Ovary (tissue), 3 donors: ENCODE results near the gene RHCE.
"Not testable (repeated sequence)": the region's sequence is repeated elsewhere in the genome, so short reads cannot be mapped to it uniquely, and the experiment has no call there.

Experiments
- CTCF ChIP-seq, 3 donors: fragments of 450-650 bp in 2 of 3; fragments of 200-600 bp in 1 of 3; IDR thresholded peaks; one replicate each; pipeline versions ENCODE4 v1.5.1 to v1.8.0; 2016 to 2022; ENCODE audit warnings: antibody characterized with exemption in 3 of 3, mild to moderate bottlenecking in 1 of 3
- POLR2A ChIP-seq: fragments of 450-650 bp; IDR thresholded peaks from one replicate; pipeline ENCODE4 v1.6.1; 2017; ENCODE audit warnings: antibody characterized with exemption, mild to moderate bottlenecking, moderate library complexity
- donor health status: DM: no; HTN: no; CAD: no.

- not testable (repeated sequence) for TF ChIP-seq CTCF (IDR thresholded peaks at IDR 0.05); POLR2A
These were observed 10.8 kb downstream of the RHCE start for GRCh38 chr1:25409641-25410427.
